Islet precursor cell (in vitro differentiated cells): ENCODE measurements around the gene SPATA32.
"Not testable (repeated sequence)": the region's sequence is repeated elsewhere in the genome, so short reads cannot be mapped to it uniquely, and the experiment has no call there.

Experiments used
- DNase-seq: peaks from one replicate; pipeline ENCODE4 v3.0.0-alpha.2; 2018

SPATA32 gene

GRCh38 chr17:45261577-45262515, at the start of gene SPATA32:
SPATA32 (minus strand) TSS chr17:45262094; CDS start chr17:45262016, 78 bp downstream.
- DNase-seq = peak; percentile 85

GRCh38 chr17:45311401-45311759, 49.5 kb upstream of the SPATA32 start:
- DNase-seq = no peak

- DNase-seq = no peak
These were observed 48.8 kb upstream of the SPATA32 start for GRCh38 chr17:45310380-45311324.

GRCh38 chr17:45309400-45309799, 47.5 kb upstream of the SPATA32 start:
- no peak for DNase-seq

GRCh38 chr17:45308840-45309239, 46.9 kb upstream of the SPATA32 start:
- no peak for DNase-seq

GRCh38 chr17:45308016-45308365, 46.1 kb upstream of the SPATA32 start:
- no peak for DNase-seq

- DNase-seq = no peak
These were observed 45.6 kb upstream of the SPATA32 start for GRCh38 chr17:45307290-45308015.

- no peak for DNase-seq
These were observed 44.7 kb upstream of the SPATA32 start for GRCh38 chr17:45306623-45307022.

GRCh38 chr17:45306094-45306493, 44.2 kb upstream of the SPATA32 start:
- DNase-seq = no peak

- DNase-seq = no peak
These were observed 43.7 kb upstream of the SPATA32 start for GRCh38 chr17:45305530-45306087.

- DNase-seq = no peak
These were observed 40.8 kb upstream of the SPATA32 start for GRCh38 chr17:45302649-45303173.

GRCh38 chr17:45302220-45302619, 40.3 kb upstream of the SPATA32 start:
- DNase-seq = not testable (repeated sequence)

- no peak for DNase-seq
These were observed 39.8 kb upstream of the SPATA32 start for GRCh38 chr17:45301674-45302073.

- no peak for DNase-seq
These were observed 38.3 kb upstream of the SPATA32 start for GRCh38 chr17:45300060-45300751.

- peak; percentile 80 for DNase-seq
These were observed 37.5 kb upstream of the SPATA32 start for GRCh38 chr17:45299361-45299760.

GRCh38 chr17:45298546-45299285, 36.8 kb upstream of the SPATA32 start:
- no peak for DNase-seq

- no peak for DNase-seq
These were observed 34.9 kb upstream of the SPATA32 start for GRCh38 chr17:45296833-45297124.

- no peak for DNase-seq
These were observed 34.3 kb upstream of the SPATA32 start for GRCh38 chr17:45296003-45296832.

- no peak for DNase-seq
These were observed 32.6 kb upstream of the SPATA32 start for GRCh38 chr17:45294506-45294905.
